HG02943 (cell line): Measurements from ENCODE around the gene ALG12.

Experiments used
- ATAC-seq: cut with Tn5 transposase; IDR thresholded peaks from one replicate; pipeline ENCODE4 v1.9.1; 2021; ENCODE audit warnings: mild to moderate bottlenecking, low read depth, moderate library complexity; ENCODE audit not compliant: unreplicated experiment

ALG12 gene

GRCh38 chr22:49894322-49895054 lies 23.8 kb downstream of the ALG12 start:
- ATAC-seq: no peak

- ATAC-seq: no peak
Observed at GRCh38 chr22:49893025-49893424, 25.2 kb downstream of the ALG12 start.

GRCh38 chr22:49892226-49892899 lies 25.9 kb downstream of the ALG12 start:
- ATAC-seq: no peak

- ATAC-seq: no peak
Observed at GRCh38 chr22:49889071-49889470, 29.2 kb downstream of the ALG12 start.

GRCh38 chr22:49887702-49888101 lies 30.5 kb downstream of the ALG12 start:
- ATAC-seq: no peak

GRCh38 chr22:49887064-49887451 lies 31.2 kb downstream of the ALG12 start:
- ATAC-seq: no peak

GRCh38 chr22:49886346-49887063 lies 31.7 kb downstream of the ALG12 start:
- ATAC-seq: no peak

GRCh38 chr22:49885881-49886280 lies 32.4 kb downstream of the ALG12 start:
- no peak for ATAC-seq

- ATAC-seq: no peak
Observed at GRCh38 chr22:49885281-49885680, 33.0 kb downstream of the ALG12 start.

GRCh38 chr22:49884503-49885260 lies 33.6 kb downstream of the ALG12 start:
- no peak for ATAC-seq

- ATAC-seq: no peak
Observed at GRCh38 chr22:49884075-49884474, 34.2 kb downstream of the ALG12 start.

GRCh38 chr22:49883294-49883640 lies 35.0 kb downstream of the ALG12 start:
- ATAC-seq: no peak

GRCh38 chr22:49882519-49883293 lies 35.5 kb downstream of the ALG12 start:
- no peak for ATAC-seq

GRCh38 chr22:49881856-49882255 lies 36.4 kb downstream of the ALG12 start:
- no peak for ATAC-seq

- ATAC-seq: no peak
Observed at GRCh38 chr22:49880281-49880680, 38.0 kb downstream of the ALG12 start.

- ATAC-seq: no peak
Observed at GRCh38 chr22:49879871-49880270, 38.4 kb downstream of the ALG12 start.

GRCh38 chr22:49878206-49878605 lies 40.0 kb downstream of the ALG12 start:
- no peak for ATAC-seq

GRCh38 chr22:49877642-49878041 lies 40.6 kb downstream of the ALG12 start:
- ATAC-seq: no peak

- ATAC-seq: no peak
Observed at GRCh38 chr22:49873228-49873940, 44.9 kb downstream of the ALG12 start.

- ATAC-seq: no peak
Observed at GRCh38 chr22:49872347-49872746, 45.9 kb downstream of the ALG12 start.
